Neuronal stem cell (in vitro differentiated cells): ENCODE data around the gene MACROD2.

Source experiments
- DNase-seq: peaks from one replicate; pipeline ENCODE4 v3.0.0-alpha.2; 2013; ENCODE audit warnings: low spot score
- H2AFZ ChIP-seq: one replicate; pipeline ENCODE4 v1.6.1; 2013; ENCODE audit warnings: mild to moderate bottlenecking, low read length, inconsistent platforms
- H2AK5ac ChIP-seq: 2 replicates; pipeline ENCODE4 v1.6.1; 2013; ENCODE audit warnings: low read depth, mild to moderate bottlenecking, inconsistent platforms, low read length, moderate library complexity, mixed read lengths
- H2BK120ac ChIP-seq: 2 replicates; pipeline ENCODE4 v1.6.1; 2013; ENCODE audit warnings: low read depth, mild to moderate bottlenecking, inconsistent platforms, low read length, moderate library complexity, mixed read lengths
- H2BK12ac ChIP-seq: one replicate; pipeline ENCODE4 v1.6.1; 2013; ENCODE audit warnings: low read length, inconsistent platforms
- H2BK15ac ChIP-seq: 2 replicates; pipeline ENCODE4 v1.6.1; 2013; ENCODE audit warnings: mild to moderate bottlenecking, low read length, inconsistent platforms, mixed read lengths
- H2BK5ac ChIP-seq: one replicate; pipeline ENCODE4 v1.6.1; 2013; ENCODE audit warnings: inconsistent platforms, mild to moderate bottlenecking, low read length, moderate library complexity
- H3K14ac ChIP-seq: one replicate; pipeline ENCODE4 v1.6.1; 2013; ENCODE audit warnings: low read length, inconsistent platforms
- H3K18ac ChIP-seq: 2 replicates; pipeline ENCODE4 v1.6.1; 2013; ENCODE audit warnings: low read length, inconsistent platforms
- H3K23ac ChIP-seq: 2 replicates; pipeline ENCODE4 v1.6.1; 2013; ENCODE audit warnings: low read depth, mild to moderate bottlenecking, mixed read lengths, low read length, inconsistent platforms; ENCODE audit not compliant: poor library complexity
- H3K27ac ChIP-seq: replicated peaks from 3 replicates; pipeline ENCODE4 v1.5.1; 2013; ENCODE audit warnings: low read length, inconsistent platforms
- H3K27me3 ChIP-seq, 3 experiments: 2 replicates each; pipeline ENCODE4 v1.6.1; 2013; ENCODE audit warnings: low read length in 3 of 3, mild to moderate bottlenecking in 2 of 3, inconsistent platforms in 1 of 3, low read depth in 1 of 3, mixed read lengths in 1 of 3, moderate library complexity in 1 of 3; ENCODE audit not compliant: control insufficient read depth in 3 of 3, insufficient read depth in 3 of 3
- H3K36me3 ChIP-seq, 2 donors: replicated peaks in 1 of 2; 2 replicates each; pipeline ENCODE4 v1.6.1; 2013; ENCODE audit warnings: low read length in 2 of 2; ENCODE audit not compliant: control insufficient read depth in 2 of 2, insufficient read depth in 2 of 2
- H3K4ac ChIP-seq: 2 replicates; pipeline ENCODE4 v1.6.1; 2013; ENCODE audit warnings: inconsistent platforms, mild to moderate bottlenecking, low read length, moderate library complexity
- H3K4me1 ChIP-seq, 2 donors: 1 replicate in 1 of 2; 2 replicates in 1 of 2; pipeline ENCODE4 v1.6.1; 2013; ENCODE audit warnings: low read length in 2 of 2, low read depth in 1 of 2; ENCODE audit not compliant: control insufficient read depth in 2 of 2, insufficient read depth in 1 of 2
- H3K4me2 ChIP-seq: one replicate; pipeline ENCODE4 v1.6.1; 2013; ENCODE audit warnings: mild to moderate bottlenecking, low read length, inconsistent platforms; ENCODE audit not compliant: insufficient read depth, poor library complexity, severe bottlenecking
- H3K4me3 ChIP-seq, 2 donors: 2 replicates each; pipeline ENCODE4 v1.5.1; 2013; ENCODE audit warnings: low read length in 2 of 2, mild to moderate bottlenecking in 2 of 2, inconsistent platforms in 1 of 2, moderate library complexity in 1 of 2
- H3K79me1 ChIP-seq: one replicate; pipeline ENCODE4 v1.6.1; 2013; ENCODE audit warnings: low read depth, mild to moderate bottlenecking, inconsistent platforms, low read length, moderate library complexity
- H3K9ac ChIP-seq: one replicate; pipeline ENCODE4 v1.6.1; 2013; ENCODE audit warnings: mild to moderate bottlenecking, low read depth, low read length, inconsistent platforms; ENCODE audit not compliant: poor library complexity
- H3K9me3 ChIP-seq, 2 donors: replicated peaks in 1 of 2; 2 replicates each; pipeline versions ENCODE3 to v1.6.1; 2013; ENCODE audit warnings: low read length in 2 of 2, mild to moderate bottlenecking in 2 of 2, inconsistent platforms in 1 of 2, low read depth in 1 of 2, mixed read lengths in 1 of 2, moderate library complexity in 1 of 2; ENCODE audit not compliant: control insufficient read depth in 2 of 2, insufficient read depth in 1 of 2
- H4K8ac ChIP-seq: one replicate; pipeline ENCODE4 v1.6.1; 2013; ENCODE audit warnings: low read depth, mild to moderate bottlenecking, inconsistent platforms, low read length, moderate library complexity
- H4K91ac ChIP-seq: one replicate; pipeline ENCODE4 v1.6.1; 2013; ENCODE audit warnings: low read length, low read depth, mild to moderate bottlenecking, inconsistent platforms; ENCODE audit not compliant: poor library complexity
- WGBS, 2 donors: extraction: QIAGEN DNeasy Blood & Tissue Kit; methylation state at CpG; one replicate each; pipeline ENCODE4 v1.1.7; 2013; ENCODE audit warnings: missing lambda C conversion rate in 2 of 2, mixed read lengths in 1 of 2; ENCODE audit not compliant: insufficient read length in 2 of 2, insufficient replicate concordance in 1 of 2; ENCODE audit errors: extremely low coverage in 2 of 2; 5-methylcytosine and 5-hydroxymethylcytosine counted together

The MACROD2 gene

DNA sequence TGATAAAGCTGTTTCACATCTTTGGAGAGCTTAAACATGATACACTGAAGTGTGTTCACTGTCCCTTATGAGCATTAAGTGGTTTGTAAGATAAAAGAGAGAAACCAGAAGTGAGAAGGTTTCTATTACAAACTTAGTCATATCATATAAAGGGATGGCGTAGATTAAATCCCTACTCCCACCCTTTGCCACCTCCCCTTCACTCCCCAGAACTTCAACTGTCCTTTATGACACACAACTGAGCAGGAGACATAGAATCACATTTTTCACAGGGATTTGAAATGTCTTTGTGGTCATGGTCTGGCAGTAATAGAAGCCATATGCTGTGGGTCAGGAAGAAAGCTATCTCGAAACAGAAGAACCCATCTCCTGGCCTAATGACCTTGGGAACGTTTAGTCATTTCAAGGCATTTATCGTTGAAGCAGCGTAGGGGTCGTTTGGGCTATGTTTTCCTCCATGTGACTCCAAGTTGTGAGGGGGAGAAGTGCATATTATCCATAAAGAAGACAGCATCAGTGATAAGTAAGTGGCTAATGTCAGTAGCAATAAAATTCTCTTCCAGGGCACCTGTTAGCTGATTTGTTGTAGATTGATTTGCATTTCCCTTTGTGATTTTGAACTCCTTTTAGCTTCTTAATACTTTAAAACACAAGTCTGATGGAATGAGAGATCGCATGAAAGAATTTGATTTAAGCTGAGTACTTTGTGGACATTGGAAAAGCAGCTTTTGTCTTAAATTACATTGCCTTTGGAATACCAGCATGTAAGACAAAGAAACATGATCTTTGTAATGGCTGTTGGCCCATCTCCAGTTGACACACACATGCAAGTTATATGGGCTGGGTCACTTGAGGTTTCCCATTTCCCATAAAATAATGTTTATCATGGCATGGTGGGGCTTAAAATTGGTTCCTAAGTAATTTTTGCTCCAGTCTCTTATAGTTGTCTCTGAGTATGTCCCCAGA lies 843.6 kb downstream of the MACROD2 start:
- no peak overlapping the region for H4K91ac ChIP-seq
- H3K9me3 ChIP-seq = no peaks in the 10 kb centered on the region
- H3K14ac ChIP-seq = no peak overlapping the region
- no peak overlapping the region for H3K27ac ChIP-seq
- no peak overlapping the region for H2BK5ac ChIP-seq
- WGBS, 2 donors = no CpG with 5 or more reads among the region's 7 CpGs
- H3K4me2 ChIP-seq = no peak overlapping the region
- no peaks in the 10 kb centered on the region for H3K36me3 ChIP-seq
- no peak overlapping the region for H3K4ac ChIP-seq
- H4K8ac ChIP-seq = no peak overlapping the region
- no peak overlapping the region for H3K23ac ChIP-seq
- H3K9ac ChIP-seq = no peak overlapping the region
- no peaks in the 10 kb centered on the region for H3K27me3 ChIP-seq
- no peak overlapping the region for H2AFZ ChIP-seq
- no peak overlapping the region for H2BK12ac ChIP-seq
- H3K4me1 ChIP-seq = no peaks in the 10 kb centered on the region
- no peak for DNase-seq
- H3K79me1 ChIP-seq = no peaks in the 10 kb centered on the region
- no peak overlapping the region for H3K4me3 ChIP-seq
- H2BK15ac ChIP-seq = no peak overlapping the region
- H3K18ac ChIP-seq = no peak overlapping the region
- H2AK5ac ChIP-seq = no peak overlapping the region
- H2BK120ac ChIP-seq = no peak overlapping the region

DNA sequence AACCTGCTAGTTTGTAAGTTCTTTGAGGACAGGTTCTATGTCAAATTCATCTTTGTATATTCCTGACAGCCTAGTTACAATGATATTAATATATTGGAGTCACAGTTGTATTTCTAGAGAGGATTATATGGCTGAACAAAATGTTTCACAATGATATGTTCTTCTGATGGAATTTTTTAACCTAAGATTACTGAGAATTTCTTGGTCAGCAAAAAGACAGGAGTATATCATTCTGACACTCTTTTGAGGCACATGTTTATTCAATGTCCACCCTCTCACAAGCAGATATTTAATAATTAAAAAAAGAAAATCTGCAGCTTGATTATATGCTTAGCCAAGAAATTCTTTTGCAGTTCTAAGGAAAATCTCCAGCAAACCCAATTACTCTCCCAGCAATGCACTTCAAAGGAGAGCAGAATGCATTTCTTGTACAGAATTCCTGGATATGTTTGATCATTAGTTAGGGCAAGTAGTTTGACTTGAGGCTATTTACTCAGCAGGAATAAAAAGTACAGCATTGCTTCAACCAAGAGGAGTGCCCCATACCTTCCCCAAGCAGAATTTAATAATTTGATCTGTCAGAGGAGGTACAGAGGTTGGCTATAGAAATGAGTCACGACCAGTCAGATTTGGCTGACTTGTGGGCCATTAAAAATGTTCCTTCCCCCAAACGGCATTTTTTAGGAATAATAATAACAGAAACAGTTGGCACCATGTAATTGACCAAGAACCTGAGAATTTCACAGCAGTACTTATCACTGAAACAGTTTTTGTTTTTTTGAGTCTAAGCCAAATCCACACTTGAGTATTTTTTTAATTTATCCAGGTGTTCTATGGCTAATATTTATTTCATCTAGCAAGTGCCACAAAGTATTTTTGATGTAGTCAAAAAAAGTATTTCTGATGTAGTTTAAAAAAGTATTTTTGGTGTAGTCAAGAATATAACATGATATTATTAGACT lies 850.2 kb downstream of the MACROD2 start:
- no peak overlapping the region for H2BK120ac ChIP-seq
- H2BK5ac ChIP-seq = no peak overlapping the region
- no peak overlapping the region for H2BK12ac ChIP-seq
- no peaks in the 10 kb centered on the region for H3K36me3 ChIP-seq
- no peak overlapping the region for H2BK15ac ChIP-seq
- H3K4ac ChIP-seq = no peak overlapping the region
- H3K23ac ChIP-seq = no peak overlapping the region
- no peak overlapping the region for H2AK5ac ChIP-seq
- no peak overlapping the region for H3K18ac ChIP-seq
- H2AFZ ChIP-seq = no peak overlapping the region
- H3K4me3 ChIP-seq = no peak overlapping the region
- no peaks in the 10 kb centered on the region for H3K9me3 ChIP-seq
- whole genome bisulfite sequencing, 2 donors = no CpG with 5 or more reads among the region's 2 CpGs
- H4K91ac ChIP-seq = no peak overlapping the region
- no peak for DNase-seq
- H3K79me1 ChIP-seq = no peaks in the 10 kb centered on the region
- peaks cover 0 to 7% of the 10 kb centered on the region in 2 donors for H3K4me1 ChIP-seq
- H4K8ac ChIP-seq = no peak overlapping the region
- H3K27ac ChIP-seq = no peak overlapping the region
- no peak overlapping the region for H3K9ac ChIP-seq
- no peak overlapping the region for H3K14ac ChIP-seq
- no peak overlapping the region for H3K4me2 ChIP-seq
- H3K27me3 ChIP-seq = no peaks in the 10 kb centered on the region

DNA sequence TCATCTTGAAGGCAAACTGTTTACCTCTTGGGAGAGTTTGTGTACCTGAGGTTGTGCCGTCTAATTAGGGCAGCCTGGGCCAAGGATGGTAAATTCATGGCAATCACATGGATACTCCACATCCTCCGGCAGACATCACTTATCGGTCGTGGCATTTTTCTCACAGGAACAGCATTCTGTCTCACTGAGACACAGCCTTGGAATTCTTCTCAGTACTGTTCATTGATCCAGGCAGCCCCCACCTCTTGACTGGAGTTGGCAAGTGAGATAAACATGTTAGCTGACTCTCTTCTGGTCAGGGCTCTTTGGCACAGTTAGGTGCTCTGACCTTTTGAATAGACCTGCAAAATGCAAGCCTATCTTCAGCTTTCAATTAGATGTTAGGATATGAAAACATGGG lies 853.5 kb downstream of the MACROD2 start:
- no peak overlapping the region for H4K8ac ChIP-seq
- H3K4me2 ChIP-seq = no peak overlapping the region
- H3K18ac ChIP-seq = no peak overlapping the region
- no peak overlapping the region for H3K14ac ChIP-seq
- no peak overlapping the region for H3K23ac ChIP-seq
- no peak overlapping the region for H2BK15ac ChIP-seq
- DNase-seq = no peak
- no peak overlapping the region for H2BK12ac ChIP-seq
- H4K91ac ChIP-seq = no peak overlapping the region
- H2AK5ac ChIP-seq = no peak overlapping the region
- H3K27me3 ChIP-seq = no peaks in the 10 kb centered on the region
- no peak overlapping the region for H3K9ac ChIP-seq
- H3K79me1 ChIP-seq = no peaks in the 10 kb centered on the region
- whole genome bisulfite sequencing, 2 donors = no CpG with 5 or more reads among the region's 4 CpGs
- peaks cover under 1 to 9% of the 10 kb centered on the region in 2 donors for H3K4me1 ChIP-seq
- H2AFZ ChIP-seq = no peak overlapping the region
- no peak overlapping the region for H2BK5ac ChIP-seq
- H2BK120ac ChIP-seq = no peak overlapping the region
- H3K27ac ChIP-seq = no peak overlapping the region
- H3K9me3 ChIP-seq = no peaks in the 10 kb centered on the region
- H3K36me3 ChIP-seq = no peaks in the 10 kb centered on the region
- no peak overlapping the region for H3K4me3 ChIP-seq
- H3K4ac ChIP-seq = no peak overlapping the region

DNA sequence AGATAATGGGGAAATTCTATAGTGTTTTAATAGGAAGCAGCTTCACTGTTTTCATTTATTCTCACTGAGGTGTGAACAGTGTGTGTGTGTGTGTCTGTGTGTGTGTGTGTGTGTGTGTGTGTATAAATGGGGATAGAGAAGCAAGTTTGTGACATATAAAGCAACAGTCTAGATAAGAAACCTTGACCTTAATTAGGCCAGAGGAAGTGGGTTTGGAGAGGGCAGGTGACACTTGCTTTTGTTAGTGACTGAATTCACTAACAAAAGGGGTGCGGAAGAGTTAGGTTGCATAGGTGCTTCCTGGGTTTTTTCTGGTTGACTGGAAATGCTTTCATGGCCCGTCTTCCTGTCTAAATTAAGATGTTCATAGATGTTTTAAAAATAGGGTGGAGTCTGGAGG lies 857.8 kb downstream of the MACROD2 start:
- H3K4ac ChIP-seq = no peak overlapping the region
- no peak overlapping the region for H3K4me2 ChIP-seq
- no peak overlapping the region for H3K9ac ChIP-seq
- no peak overlapping the region for H2BK120ac ChIP-seq
- no peak overlapping the region for H3K4me3 ChIP-seq
- H2BK12ac ChIP-seq = no peak overlapping the region
- no peak overlapping the region for H2AFZ ChIP-seq
- DNase-seq = no peak
- no peak overlapping the region for H3K23ac ChIP-seq
- H3K9me3 ChIP-seq = no peaks in the 10 kb centered on the region
- no peak overlapping the region for H3K18ac ChIP-seq
- H4K8ac ChIP-seq = no peak overlapping the region
- H2BK15ac ChIP-seq = no peak overlapping the region
- H2AK5ac ChIP-seq = no peak overlapping the region
- peaks cover 2 to 3% of the 10 kb centered on the region in 2 donors for H3K4me1 ChIP-seq
- no peak overlapping the region for H3K14ac ChIP-seq
- no peak overlapping the region for H2BK5ac ChIP-seq
- WGBS, 2 donors = no CpG with 5 or more reads among the region's 2 CpGs
- H3K27me3 ChIP-seq = no peaks in the 10 kb centered on the region
- H3K36me3 ChIP-seq = no peaks in the 10 kb centered on the region
- H3K27ac ChIP-seq = no peak overlapping the region
- no peak overlapping the region for H4K91ac ChIP-seq
- H3K79me1 ChIP-seq = no peaks in the 10 kb centered on the region
